NOMO-1 treated with dmso at 0.1 percent for 144 hours (cell line): ENCODE measurements around the gene KRT71.

Source experiments
- DNase-seq: peaks from one replicate; lab custom pipeline; 2025; ENCODE audit not compliant: unreplicated experiment; lab: John Stamatoyannopoulos, UW

The KRT71 gene

GRCh38 chr12:52499806-52500560 is 53.0 kb downstream of the KRT71 start:
- no peak for DNase-seq

GRCh38 chr12:52498946-52499345 is 54.0 kb downstream of the KRT71 start:
- DNase-seq, result no peak

GRCh38 chr12:52497975-52498374 is 55.0 kb downstream of the KRT71 start:
- DNase-seq, result no peak

GRCh38 chr12:52496590-52497071 is 56.3 kb downstream of the KRT71 start:
- no peak for DNase-seq

GRCh38 chr12:52496054-52496453 is 56.9 kb downstream of the KRT71 start:
- DNase-seq, result no peak

- no peak for DNase-seq
Measured at GRCh38 chr12:52495389-52495788, 57.6 kb downstream of the KRT71 start.

GRCh38 chr12:52494518-52494917 is 58.4 kb downstream of the KRT71 start:
- DNase-seq, result no peak

- DNase-seq, result no peak
Measured at GRCh38 chr12:52494100-52494499, 58.8 kb downstream of the KRT71 start.
